ENCODE measurements around the gene SLCO6A1. TPM values are rescaled to one million over a fixed set of nuclear protein-coding genes. Genes with fewer than 3 reads are reported as not detected.

The SLCO6A1 gene
- total and polyA plus RNA-seq, 8 donors = not detected

GRCh38 chr5:102531506-102531905 lies 32.7 kb upstream of the SLCO6A1 start:
- TF ChIP-seq CTCF (IDR thresholded peaks at IDR 0.05) = no peak
- Histone ChIP-seq H3K27ac (no peak overlapping the region), H3K36me3 (no peaks in the 10 kb centered on the region), H3K27me3 (no peaks in the 10 kb centered on the region), H3K4me3 (no peak overlapping the region), H3K4me1 (peaks cover 0 to 11% of the 10 kb centered on the region in 2 donors), H3K9me3 (no peaks in the 10 kb centered on the region)
- DNase-seq (no peak), ATAC-seq (peak; percentile 69)
- intact Hi-C loops (cut with DNase I) = no loop called here

- ATAC-seq = no peak
These were observed 30.6 kb upstream of the SLCO6A1 start for GRCh38 chr5:102529447-102529846.

GRCh38 chr5:102529031-102529430 lies 30.2 kb upstream of the SLCO6A1 start:
- no peak for ATAC-seq
- no peak overlapping the region for H3K4me3 ChIP-seq

More at GRCh38 chr5:102529447-102529846, 30.6 kb upstream of the SLCO6A1 start:
- intact Hi-C loops (cut with DNase I) = no loop called here
- Histone ChIP-seq H3K27me3 (no peaks in the 10 kb centered on the region), H3K4me1 (peaks cover 0 to 11% of the 10 kb centered on the region in 2 donors), H3K9me3 (no peaks in the 10 kb centered on the region), H3K27ac (no peak overlapping the region), H3K4me3 (no peak overlapping the region), H3K36me3 (no peaks in the 10 kb centered on the region)
- TF ChIP-seq CTCF (IDR thresholded peaks at IDR 0.05) = no peak
- no peak for DNase-seq

GRCh38 chr5:102528600-102528999 lies 29.8 kb upstream of the SLCO6A1 start:
- intact Hi-C loops (cut with DNase I) = no loop called here
- H3K36me3 ChIP-seq = no peaks in the 10 kb centered on the region
- ATAC-seq = no peak
- H3K27me3 ChIP-seq = no peaks in the 10 kb centered on the region
- TF ChIP-seq CTCF (IDR thresholded peaks at IDR 0.05) = no peak
- no peak overlapping the region for H3K27ac ChIP-seq
- DNase-seq = no peak
- H3K9me3 ChIP-seq = no peaks in the 10 kb centered on the region
- no peak overlapping the region for H3K4me3 ChIP-seq
- H3K4me1 ChIP-seq = peaks cover 0 to 11% of the 10 kb centered on the region in 2 donors

More at GRCh38 chr5:102529031-102529430, 30.2 kb upstream of the SLCO6A1 start:
- intact Hi-C loops (cut with DNase I) = no loop called here
- Histone ChIP-seq H3K9me3 (no peaks in the 10 kb centered on the region), H3K27me3 (no peaks in the 10 kb centered on the region), H3K36me3 (no peaks in the 10 kb centered on the region), H3K27ac (no peak overlapping the region), H3K4me1 (peaks cover 0 to 11% of the 10 kb centered on the region in 2 donors)
- no peak for DNase-seq
- TF ChIP-seq CTCF (IDR thresholded peaks at IDR 0.05) = no peak

GRCh38 chr5:102527547-102527946 lies 28.7 kb upstream of the SLCO6A1 start:
- Histone ChIP-seq H3K27me3 (no peaks in the 10 kb centered on the region), H3K36me3 (no peaks in the 10 kb centered on the region), H3K4me3 (no peak overlapping the region), H3K9me3 (no peaks in the 10 kb centered on the region), H3K27ac (no peak overlapping the region), H3K4me1 (peaks cover 0 to 11% of the 10 kb centered on the region in 2 donors)
- DNase-seq (no peak), ATAC-seq (no peak)
- no peak for TF ChIP-seq CTCF (IDR thresholded peaks at IDR 0.05)
- intact Hi-C loops (cut with DNase I) = no loop called here
